Kidney (tissue), 14 donors: ENCODE results near the gene NAXE. TPM values are rescaled to one million over a fixed set of nuclear protein-coding genes. Genes with fewer than 3 reads are reported as not detected.

Experiments used
- DNase-seq, 5 donors: peaks; one replicate each; pipeline ENCODE4 v3.0.0-alpha.2; 2013 to 2020
- FAIRE-seq: peaks from 2 replicates; lab custom pipeline; 2012; peaks lifted over from hg19 to GRCh38; lab: Jason Lieb, UNC
- H3K27ac ChIP-seq, 2 donors: one replicate each; pipeline ENCODE4 v1.7.0; 2013; ENCODE audit warnings: low read depth in 2 of 2, low read length in 2 of 2, inconsistent platforms in 1 of 2
- H3K27me3 ChIP-seq: one replicate; pipeline ENCODE4 v1.7.1; 2013; ENCODE audit warnings: low read length, inconsistent platforms; ENCODE audit not compliant: control insufficient read depth, insufficient read depth
- H3K36me3 ChIP-seq, 3 donors: one replicate each; pipeline versions ENCODE4 v1.7.0 to v1.7.1; 2013; ENCODE audit warnings: low read length in 3 of 3, control low read depth in 1 of 3, inconsistent platforms in 1 of 3; ENCODE audit not compliant: insufficient read depth in 3 of 3, control insufficient read depth in 2 of 3
- H3K4me1 ChIP-seq, 3 donors: one replicate each; pipeline versions ENCODE4 v1.7.0 to v1.7.1; 2013; ENCODE audit warnings: low read length in 3 of 3, inconsistent platforms in 1 of 3, low read depth in 1 of 3; ENCODE audit not compliant: control insufficient read depth in 2 of 3, insufficient read depth in 2 of 3
- H3K4me3 ChIP-seq, 3 donors: one replicate each; pipeline versions ENCODE4 v1.7.0 to v1.8.1; 2013; ENCODE audit warnings: low read length in 3 of 3, control low read depth in 1 of 3, inconsistent platforms in 1 of 3
- H3K9ac ChIP-seq, 3 donors: one replicate each; pipeline versions ENCODE4 v1.7.0 to v1.7.1; 2013; ENCODE audit warnings: low read length in 3 of 3, control low read depth in 1 of 3, inconsistent platforms in 1 of 3
- H3K9me3 ChIP-seq, 3 donors: one replicate each; pipeline versions ENCODE4 v1.7.0 to v1.7.1; 2013; ENCODE audit warnings: low read length in 3 of 3, control low read depth in 1 of 3, inconsistent platforms in 1 of 3; ENCODE audit not compliant: control insufficient read depth in 2 of 3, insufficient read depth in 1 of 3
- intact Hi-C: fragments of 100-400 bp; cut with DNase I; formaldehyde crosslinking; loops from one replicate; pipeline ENCODE4 v1.11.1; 2022
- polyA plus RNA-seq: library from polyadenylated mRNA; stranded (reverse); fragments of 350-450 nt; fragmentation: Illumina TruSeq; extraction: RNeasy Lipid Tissue Mini Kit (QIAGEN cat#74804); gene quantifications from one replicate; pipeline ENCODE4 v1.2.3, GENCODE V29; 2014; ENCODE audit warnings: low read depth, low replicate concordance; ENCODE audit not compliant: insufficient read depth
- total RNA-seq: library from RNA; stranded (reverse); fragmentation: NEBNext Ultra II Directional; extraction: Animal tissue kit (Norgen Biotek cat#: 25700); gene quantifications from one replicate; pipeline ENCODE4 v1.2.1, GENCODE V29; 2021
- TF ChIP-seq, protein P1 (sequence below): IDR thresholded peaks from 3 replicates; pipeline ENCODE4 v1.5.1; 2012; ENCODE audit warnings: mild to moderate bottlenecking, moderate library complexity, borderline replicate concordance; ENCODE audit not compliant: insufficient read depth; ENCODE audit errors: extremely low read depth
- donor health status: control.
- donor health status: control.
- donor health status: control.
- donor health status: control.
- donor health status: control.
- donor health status: DM: yes; HTN: yes; CAD: no.
- donor health status: Normal renal cell carcinoma (clear cell type).

The NAXE gene
- total and polyA plus RNA-seq, 2 donors from 2014 or later: 78.0 to 221 TPM

DNA sequence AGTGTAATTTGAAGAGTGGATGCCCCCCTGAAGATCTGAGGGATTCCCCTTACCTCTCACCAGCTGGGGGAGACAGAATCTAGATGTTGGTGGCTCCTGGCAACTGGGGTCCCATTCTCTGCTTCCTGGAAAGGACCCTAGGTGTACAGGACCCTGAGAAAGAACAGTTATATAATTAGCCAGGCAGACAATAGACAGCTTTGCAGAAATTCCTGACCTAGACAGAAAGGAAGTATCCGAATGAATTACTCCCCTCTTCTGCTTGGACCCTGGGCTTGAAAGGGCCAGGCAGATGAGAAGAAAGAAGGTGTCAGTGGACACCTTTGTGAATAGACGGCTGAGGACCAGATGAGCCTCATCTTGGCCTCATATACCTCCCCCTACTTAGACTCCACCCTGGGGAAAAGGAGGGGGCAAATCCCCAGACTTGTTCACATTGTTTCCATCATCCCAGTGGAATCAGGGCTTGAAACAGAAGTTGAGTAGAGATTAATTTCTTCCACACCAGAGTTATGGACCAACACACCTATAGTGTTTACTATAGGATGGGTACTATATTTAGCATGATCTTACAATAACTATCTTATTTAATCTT lies 17.4 kb upstream of the NAXE start:
- no peak for FAIRE-seq
- Histone ChIP-seq H3K9me3 (no peaks in the 10 kb centered on the region), H3K27me3 (no peaks in the 10 kb centered on the region), H3K4me3 (no peak overlapping the region), H3K9ac (no peak overlapping the region), H3K27ac (no peak overlapping the region), H3K4me1 (peaks cover 0 to 2% (median 0%) of the 10 kb centered on the region in 3 donors), H3K36me3 (no peaks in the 10 kb centered on the region)
- no peak for DNase-seq
- TF ChIP-seq, protein P1, sequence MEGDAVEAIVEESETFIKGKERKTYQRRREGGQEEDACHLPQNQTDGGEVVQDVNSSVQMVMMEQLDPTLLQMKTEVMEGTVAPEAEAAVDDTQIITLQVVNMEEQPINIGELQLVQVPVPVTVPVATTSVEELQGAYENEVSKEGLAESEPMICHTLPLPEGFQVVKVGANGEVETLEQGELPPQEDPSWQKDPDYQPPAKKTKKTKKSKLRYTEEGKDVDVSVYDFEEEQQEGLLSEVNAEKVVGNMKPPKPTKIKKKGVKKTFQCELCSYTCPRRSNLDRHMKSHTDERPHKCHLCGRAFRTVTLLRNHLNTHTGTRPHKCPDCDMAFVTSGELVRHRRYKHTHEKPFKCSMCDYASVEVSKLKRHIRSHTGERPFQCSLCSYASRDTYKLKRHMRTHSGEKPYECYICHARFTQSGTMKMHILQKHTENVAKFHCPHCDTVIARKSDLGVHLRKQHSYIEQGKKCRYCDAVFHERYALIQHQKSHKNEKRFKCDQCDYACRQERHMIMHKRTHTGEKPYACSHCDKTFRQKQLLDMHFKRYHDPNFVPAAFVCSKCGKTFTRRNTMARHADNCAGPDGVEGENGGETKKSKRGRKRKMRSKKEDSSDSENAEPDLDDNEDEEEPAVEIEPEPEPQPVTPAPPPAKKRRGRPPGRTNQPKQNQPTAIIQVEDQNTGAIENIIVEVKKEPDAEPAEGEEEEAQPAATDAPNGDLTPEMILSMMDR: no peak
- intact Hi-C loops: no loop called here

DNA sequence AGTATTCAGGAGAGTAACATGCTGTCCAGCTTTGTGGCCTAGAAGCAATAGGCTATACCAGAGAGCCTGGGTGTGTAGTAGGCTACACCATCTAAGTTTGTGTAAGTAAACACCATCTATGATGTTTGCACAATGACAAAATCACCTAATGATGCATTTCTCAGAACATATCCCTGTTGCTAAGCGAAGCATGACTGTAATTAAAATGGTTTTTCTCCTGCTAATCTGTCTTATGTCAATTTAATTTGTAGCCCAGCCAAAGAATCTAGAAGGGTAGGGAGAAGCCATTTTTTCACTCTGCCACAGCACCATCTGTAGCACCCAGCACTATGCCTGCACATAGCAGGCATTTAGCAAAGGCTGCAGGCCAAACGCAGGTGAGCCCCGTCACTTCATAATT lies 14.0 kb upstream of the NAXE start:
- Histone ChIP-seq H3K36me3 (no peaks in the 10 kb centered on the region), H3K4me3 (no peak overlapping the region), H3K27ac (no peak overlapping the region), H3K4me1 (no peaks in the 10 kb centered on the region), H3K9me3 (no peaks in the 10 kb centered on the region), H3K27me3 (no peaks in the 10 kb centered on the region), H3K9ac (no peak overlapping the region)
- TF ChIP-seq, protein P1: no peak
- intact Hi-C loops: no loop called here
- DNase-seq (no peak), FAIRE-seq (no peak)

DNA sequence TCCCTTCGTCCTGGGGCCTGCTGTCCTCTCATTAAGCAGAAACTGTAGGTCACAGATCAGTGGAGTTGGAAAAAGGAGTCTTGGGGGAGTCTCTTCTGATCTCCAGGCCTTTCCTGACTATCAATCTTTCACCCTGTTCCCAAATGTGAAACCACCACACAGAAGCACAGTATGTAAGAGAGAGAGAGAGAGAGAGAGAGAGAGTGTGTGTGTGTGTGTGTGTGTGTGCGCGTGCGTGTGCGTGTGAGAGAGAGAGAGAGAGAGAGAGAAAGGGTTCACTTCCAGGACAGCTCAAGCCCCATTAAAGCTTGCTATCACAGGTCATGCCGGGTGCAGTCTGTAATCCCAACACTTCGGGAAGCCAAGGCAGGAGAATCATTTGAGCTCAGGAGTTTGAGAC lies 13.5 kb upstream of the NAXE start:
- Histone ChIP-seq H3K4me1 (no peaks in the 10 kb centered on the region), H3K9me3 (no peaks in the 10 kb centered on the region), H3K9ac (no peak overlapping the region), H3K36me3 (no peaks in the 10 kb centered on the region), H3K27ac (no peak overlapping the region), H3K27me3 (no peaks in the 10 kb centered on the region), H3K4me3 (no peak overlapping the region)
- intact Hi-C loops: no loop called here
- TF ChIP-seq, protein P1: no peak
- FAIRE-seq (no peak), DNase-seq (peak in 4 of 5 donors; percentile 68 to 90 (median 80))

DNA sequence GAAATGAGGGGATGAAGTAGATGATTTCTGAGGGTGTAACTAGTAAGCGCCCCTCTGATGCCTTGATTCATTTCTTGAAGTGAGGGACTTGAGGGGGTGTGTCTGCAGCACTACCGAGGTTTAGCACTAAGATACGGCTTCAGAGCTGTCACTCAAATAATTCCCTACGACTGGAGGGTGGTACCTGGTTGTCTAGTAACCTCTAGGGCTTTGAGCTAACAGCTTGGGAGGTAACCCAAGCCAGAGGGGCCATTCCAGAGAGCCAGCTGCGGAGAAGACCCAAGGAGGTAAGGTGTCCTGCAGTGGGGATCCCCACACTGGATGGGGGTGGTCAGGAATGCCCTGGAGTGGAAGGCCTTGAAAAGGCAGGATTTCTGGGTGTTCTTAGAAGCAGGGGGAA lies 12.1 kb upstream of the NAXE start, which contains the start of gene TTC24:
TSS of gene TTC24 (plus strand) at position 252 of the 400 bp plus-strand sequence. CDS start 1,642 bp downstream, outside the sequence.
- no peak within 1 kb of the TSS for H3K9ac ChIP-seq
- DNase-seq (peak in 3 of 5 donors; percentile 67 to 78 (median 72)), FAIRE-seq (no peak)
- H3K27ac ChIP-seq: no peak within 1 kb of the TSS
- no peaks in the 10 kb centered on the region for H3K27me3 ChIP-seq
- H3K36me3 ChIP-seq: no peaks in the 10 kb centered on the region
- no peak within 1 kb of the TSS for H3K4me3 ChIP-seq
- TF ChIP-seq, protein P1: no peak
- H3K9me3 ChIP-seq: no peaks in the 10 kb centered on the region
- no peaks in the 10 kb centered on the region for H3K4me1 ChIP-seq
- intact Hi-C loops: no loop called here
